Esophagus squamous epithelium (tissue), 5 donors: ENCODE data around the gene PSENEN. TPM values are rescaled to one million over a fixed set of nuclear protein-coding genes. Genes with fewer than 3 reads are reported as not detected.

Experiments used
- DNase-seq: peaks from one replicate; lab custom pipeline; 2025; lab: John Stamatoyannopoulos, UW
- H3K27ac ChIP-seq, 4 donors: fragments of 200-600 bp; sonication (generic); one replicate each; pipeline ENCODE4 v1.5.1; 2016 to 2019; ENCODE audit warnings: mild to moderate bottlenecking in 1 of 4
- H3K27me3 ChIP-seq, 4 donors: fragments of 200-600 bp; sonication (generic); 1 replicate in 3 of 4; 2 replicates in 1 of 4; pipeline versions ENCODE4 v1.5.1 to v1.6.0; 2017 to 2021; ENCODE audit warnings: antibody characterized with exemption in 1 of 4
- H3K36me3 ChIP-seq, 3 donors: fragments of 200-600 bp; sonication (generic); one replicate each; pipeline ENCODE4 v1.5.1; 2016 to 2019
- H3K4me1 ChIP-seq, 3 donors: fragments of 200-600 bp; sonication (generic); one replicate each; pipeline ENCODE4 v1.5.1; 2017 to 2019
- H3K4me3 ChIP-seq, 4 donors: fragments of 200-600 bp; sonication (generic); 1 replicate in 3 of 4; 2 replicates in 1 of 4; pipeline ENCODE4 v1.5.1; 2016 to 2019; ENCODE audit warnings: mild to moderate bottlenecking in 2 of 4, moderate library complexity in 1 of 4
- H3K9me3 ChIP-seq, 3 donors: fragments of 200-600 bp; sonication (generic); one replicate each; pipeline ENCODE4 v1.5.1; 2016 to 2019
- CTCF ChIP-seq, 6 experiments: fragments of 450-650 bp in 4 of 6; fragments of 200-600 bp in 2 of 6; sonication (generic) in 2 of 6; IDR thresholded peaks; one replicate each; pipeline ENCODE4 v1.5.1; 2016 to 2019; ENCODE audit warnings: antibody characterized with exemption in 6 of 6, mild to moderate bottlenecking in 4 of 6, moderate library complexity in 4 of 6
- POLR2A ChIP-seq, 4 donors: fragments of 450-650 bp; IDR thresholded peaks; one replicate each; pipeline ENCODE4 v1.6.1; 2017; ENCODE audit warnings: antibody characterized with exemption in 4 of 4, mild to moderate bottlenecking in 4 of 4, moderate library complexity in 3 of 4
- WGBS, 2 donors: methylation state at CpG; one replicate each; pipeline ENCODE4 v1.1.5; 2018; 5-methylcytosine and 5-hydroxymethylcytosine counted together
- intact Hi-C: fragments of 100-400 bp; cut with DNase I; formaldehyde crosslinking; loops from one replicate; pipeline ENCODE4 v1.15.0; 2022
- total RNA-seq, 4 donors: library from RNA; depleted of rRNA; stranded (reverse); fragments of >200 nt; gene quantifications; one replicate each; pipeline ENCODE4 v1.1.0, GENCODE V29; 2016
- donor health status: DM: yes; HTN: yes; CAD: no.

The PSENEN gene
- total RNA-seq, 4 donors from 2014 or later = 23.3 to 33.9 (median 32.3) TPM

- no peak overlapping the region for H3K27ac ChIP-seq
- no peaks in the 10 kb centered on the region for H3K9me3 ChIP-seq
- no peak overlapping the region for H3K4me3 ChIP-seq
- intact Hi-C loops = no loop called here
- TF ChIP-seq CTCF (IDR thresholded peaks at IDR 0.05) (no peak), POLR2A (IDR thresholded peaks at IDR 0.05) (no peak)
- no peak for DNase-seq
- peaks cover 0 to 41% (median 0%) of the 10 kb centered on the region in 3 donors for H3K36me3 ChIP-seq
- H3K27me3 ChIP-seq = no peaks in the 10 kb centered on the region
- 75 to 77% methylated on average over 11 to 13 of the region's 19 CpGs for WGBS, 2 donors
- peaks cover 10 to 31% (median 13%) of the 10 kb centered on the region in 3 donors for H3K4me1 ChIP-seq
Measured at GRCh38 chr19:35777086-35777841, 31.8 kb downstream of the PSENEN start.

GRCh38 chr19:35777961-35778360 is 32.5 kb downstream of the PSENEN start:
- 88 to 91% methylated on average over 4 to 5 of the region's 7 CpGs for WGBS, 2 donors
- no peaks in the 10 kb centered on the region for H3K9me3 ChIP-seq
- peaks cover 10 to 25% (median 13%) of the 10 kb centered on the region in 3 donors for H3K4me1 ChIP-seq
- no peak overlapping the region for H3K4me3 ChIP-seq
- intact Hi-C loops = no loop called here
- no peak overlapping the region for H3K27ac ChIP-seq
- no peaks in the 10 kb centered on the region for H3K27me3 ChIP-seq
- no peak for TF ChIP-seq CTCF (IDR thresholded peaks at IDR 0.05)
- TF ChIP-seq POLR2A (IDR thresholded peaks at IDR 0.05) = no peak
- H3K36me3 ChIP-seq = peaks cover 0 to 48% (median 0%) of the 10 kb centered on the region in 3 donors
- DNase-seq = no peak

- TF ChIP-seq POLR2A (IDR thresholded peaks at IDR 0.05) (no peak), CTCF (IDR thresholded peaks at IDR 0.05) (no peak)
- Histone ChIP-seq H3K4me3 (no peak overlapping the region), H3K9me3 (no peaks in the 10 kb centered on the region), H3K27me3 (no peaks in the 10 kb centered on the region), H3K36me3 (peaks cover 0 to 52% (median 0%) of the 10 kb centered on the region in 3 donors), H3K27ac (no peak overlapping the region), H3K4me1 (peaks cover 10 to 19% (median 13%) of the 10 kb centered on the region in 3 donors)
- intact Hi-C loops = no loop called here
- no peak for DNase-seq
- WGBS, 2 donors = 88 to 90% methylated on average over 8 of the region's 8 CpGs
Measured at GRCh38 chr19:35779033-35779432, 33.6 kb downstream of the PSENEN start.

- no peak for TF ChIP-seq POLR2A (IDR thresholded peaks at IDR 0.05)
- no peak for TF ChIP-seq CTCF (IDR thresholded peaks at IDR 0.05)
- 89 to 100% methylated on average over 3 to 16 of the region's 16 CpGs for WGBS, 2 donors
- H3K27me3 ChIP-seq = no peaks in the 10 kb centered on the region
- H3K4me3 ChIP-seq = no peak overlapping the region
- H3K9me3 ChIP-seq = no peaks in the 10 kb centered on the region
- intact Hi-C loops = no loop called here
- peaks cover 0 to 62% (median 0%) of the 10 kb centered on the region in 3 donors for H3K36me3 ChIP-seq
- DNase-seq = no peak
- no peak overlapping the region for H3K27ac ChIP-seq
- peaks cover 5 to 13% (median 8%) of the 10 kb centered on the region in 3 donors for H3K4me1 ChIP-seq
Measured at GRCh38 chr19:35780058-35780457, 34.6 kb downstream of the PSENEN start.

GRCh38 chr19:35780717-35781116 is 35.3 kb downstream of the PSENEN start:
- Histone ChIP-seq H3K27me3 (no peaks in the 10 kb centered on the region), H3K4me1 (peaks cover 5 to 10% (median 5%) of the 10 kb centered on the region in 3 donors), H3K27ac (no peak overlapping the region), H3K36me3 (peaks cover 0 to 65% (median 0%) of the 10 kb centered on the region in 3 donors), H3K4me3 (no peak overlapping the region), H3K9me3 (no peaks in the 10 kb centered on the region)
- TF ChIP-seq POLR2A (IDR thresholded peaks at IDR 0.05) (no peak), CTCF (IDR thresholded peaks at IDR 0.05) (no peak)
- WGBS, 2 donors = 92% methylated on average over 9 to 15 of the region's 20 CpGs
- intact Hi-C loops = no loop called here
- DNase-seq = no peak
